ENCODE data around the gene PMEL. TPM values are rescaled to one million over a fixed set of nuclear protein-coding genes. Genes with fewer than 3 reads are reported as not detected.

The PMEL gene
- total and polyA plus RNA-seq, 2 of the 8 experiments (the other 6 are each of a cell fraction or from before 2014, with no cell fraction given) = 120 to 382 TPM

- TF ChIP-seq KDM4A (IDR thresholded peaks at IDR 0.05; ENCODE audit: low read depth, low read length, severe bottlenecking) = peak; percentile 42
- no peak for TF ChIP-seq YY1 (IDR thresholded peaks at IDR 0.05; ENCODE audit: low read depth, low read length)
- peak; percentile 63 for TF ChIP-seq POLR2A (IDR thresholded peaks at IDR 0.05; ENCODE audit: control extremely low read depth in 1 of 2, low read depth in 2 of 2, low read length in 2 of 2)
- peak; percentile 62; the same call in 1 of the 2 replicates for TF ChIP-seq TAF1 (IDR thresholded peaks at IDR 0.05; ENCODE audit: low read depth, low read length)
These were observed 42.0 kb upstream of the PMEL start (continued) for GRCh38 chr12:56007564-56008559.

Measured in H1 (cell line).